Measurements from ENCODE around the gene PPP1R14C.

PPP1R14C gene

DNA sequence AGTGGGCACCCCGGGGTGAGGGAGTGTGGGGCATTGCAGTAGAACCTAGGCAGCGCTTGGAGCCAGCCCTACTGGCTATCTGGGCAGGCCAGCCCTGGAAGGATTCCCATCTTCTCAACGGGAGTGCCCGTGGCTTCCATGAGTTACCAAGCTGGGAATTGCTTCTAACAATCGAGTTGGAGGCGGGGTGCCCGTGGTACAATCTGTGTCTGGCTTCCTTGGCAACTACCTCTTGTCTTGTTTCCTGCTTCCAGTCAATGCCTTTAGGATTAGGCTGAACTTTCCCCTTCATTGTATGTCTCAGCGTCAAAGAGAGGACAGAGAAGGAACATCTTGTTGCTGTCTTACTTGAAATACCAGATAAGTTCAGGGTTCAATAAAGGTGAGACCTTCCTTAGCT, 33.3 kb downstream of the PPP1R14C start (continued):
- no peak for TF ChIP-seq TOX (CRISPR knock-in tag; IDR thresholded peaks at IDR 0.05; ENCODE audit: borderline replicate concordance)
- TF ChIP-seq SNAI2 (CRISPR knock-in tag; IDR thresholded peaks at IDR 0.05), result no peak
- TF ChIP-seq BACH2 (CRISPR knock-in tag; IDR thresholded peaks at IDR 0.05; ENCODE audit: borderline replicate concordance), result no peak
- TF ChIP-seq ZNF565 (CRISPR knock-in tag; conservative IDR thresholded peaks at IDR 0.05; ENCODE audit: low read depth), result no peak
- TF ChIP-seq ZFP3 (CRISPR knock-in tag; IDR thresholded peaks at IDR 0.05), result no peak

DNA sequence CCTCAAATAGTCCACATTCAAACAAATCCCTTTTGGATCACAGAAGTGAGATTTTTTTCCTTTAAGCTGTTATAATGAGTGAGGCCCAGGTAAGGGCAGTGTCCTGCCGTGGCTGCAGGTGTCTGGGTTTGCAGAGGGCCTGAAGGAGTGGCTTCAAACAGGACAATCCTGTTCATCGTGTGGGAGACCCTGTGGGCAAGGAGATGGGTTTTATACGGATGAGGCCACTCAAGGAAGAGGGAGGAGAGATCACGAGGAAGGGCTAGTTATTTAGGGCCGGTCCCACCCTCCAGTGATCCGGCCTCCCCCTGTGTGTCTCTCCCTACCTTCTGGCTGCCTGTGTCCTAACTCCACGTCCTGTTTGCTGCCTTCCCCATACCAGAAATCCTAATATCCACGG, 33.8 kb downstream of the PPP1R14C start:
- ATAC-seq, result no peak

DNA sequence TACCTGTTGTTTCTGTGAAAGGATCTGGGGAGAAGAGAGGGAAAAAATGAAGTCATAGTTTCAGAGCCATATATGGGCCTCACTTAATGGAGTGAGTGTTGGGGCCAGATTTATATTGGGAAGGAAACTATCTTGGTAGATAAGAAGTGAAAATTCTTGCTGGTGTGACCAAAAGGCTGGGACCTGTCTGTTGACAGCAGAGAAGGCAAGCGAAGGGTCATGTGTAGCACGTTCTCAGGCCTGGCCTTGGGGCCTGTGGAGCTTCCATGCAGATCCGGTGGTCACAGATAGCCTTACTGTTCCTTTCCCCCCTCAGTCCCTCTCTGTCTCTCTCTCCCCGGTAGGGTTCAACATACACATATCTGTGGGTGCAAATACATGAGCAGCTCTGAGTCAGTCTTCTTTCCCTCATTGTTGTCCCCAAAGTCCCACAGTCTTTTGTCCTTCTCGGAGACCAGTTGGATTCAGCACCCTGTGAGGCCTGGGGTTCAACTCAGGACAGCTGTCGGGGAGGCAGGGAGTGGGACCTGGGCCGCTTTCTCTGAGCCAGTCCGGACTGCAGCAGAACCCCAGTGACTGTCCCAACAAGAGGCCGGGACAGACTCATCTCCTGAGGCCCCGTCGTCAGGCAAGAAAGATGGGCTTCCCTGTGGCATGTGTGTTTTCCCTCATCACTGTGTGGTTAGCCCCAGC, 34.6 kb downstream of the PPP1R14C start:
- no peak for TF ChIP-seq ZNF565 (CRISPR knock-in tag; conservative IDR thresholded peaks at IDR 0.05; ENCODE audit: low read depth)
- TF ChIP-seq CSRNP3 (CRISPR knock-in tag; IDR thresholded peaks at IDR 0.05), result no peak
- TF ChIP-seq, protein P1, sequence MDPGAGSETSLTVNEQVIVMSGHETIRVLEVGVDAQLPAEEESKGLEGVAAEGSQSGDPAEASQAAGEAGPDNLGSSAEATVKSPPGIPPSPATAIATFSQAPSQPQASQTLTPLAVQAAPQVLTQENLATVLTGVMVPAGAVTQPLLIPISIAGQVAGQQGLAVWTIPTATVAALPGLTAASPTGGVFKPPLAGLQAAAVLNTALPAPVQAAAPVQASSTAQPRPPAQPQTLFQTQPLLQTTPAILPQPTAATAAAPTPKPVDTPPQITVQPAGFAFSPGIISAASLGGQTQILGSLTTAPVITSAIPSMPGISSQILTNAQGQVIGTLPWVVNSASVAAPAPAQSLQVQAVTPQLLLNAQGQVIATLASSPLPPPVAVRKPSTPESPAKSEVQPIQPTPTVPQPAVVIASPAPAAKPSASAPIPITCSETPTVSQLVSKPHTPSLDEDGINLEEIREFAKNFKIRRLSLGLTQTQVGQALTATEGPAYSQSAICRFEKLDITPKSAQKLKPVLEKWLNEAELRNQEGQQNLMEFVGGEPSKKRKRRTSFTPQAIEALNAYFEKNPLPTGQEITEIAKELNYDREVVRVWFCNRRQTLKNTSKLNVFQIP (CRISPR knock-in tag; IDR thresholded peaks at IDR 0.05; ENCODE audit: borderline replicate concordance, low read depth), result no peak
- no peak for TF ChIP-seq TOX (CRISPR knock-in tag; IDR thresholded peaks at IDR 0.05; ENCODE audit: borderline replicate concordance)
- TF ChIP-seq ZFP30 (CRISPR knock-in tag; IDR thresholded peaks at IDR 0.05), result no peak
- TF ChIP-seq RARB (CRISPR knock-in tag; IDR thresholded peaks at IDR 0.05), result no peak
- TF ChIP-seq ZNF70 (CRISPR knock-in tag; IDR thresholded peaks at IDR 0.05), result no peak
- no peak for TF ChIP-seq ARNTL (CRISPR knock-in tag; IDR thresholded peaks at IDR 0.05; ENCODE audit: borderline replicate concordance, low read depth)
- ATAC-seq, result no peak

More for the DNA sequence above, 33.8 kb downstream of the PPP1R14C start:
- TF ChIP-seq ZFP30 (CRISPR knock-in tag; IDR thresholded peaks at IDR 0.05) (no peak), BACH2 (CRISPR knock-in tag; IDR thresholded peaks at IDR 0.05; ENCODE audit: borderline replicate concordance) (no peak), SNAI2 (CRISPR knock-in tag; IDR thresholded peaks at IDR 0.05) (no peak), OSR1 (CRISPR knock-in tag; IDR thresholded peaks at IDR 0.05) (no peak), ARNTL (CRISPR knock-in tag; IDR thresholded peaks at IDR 0.05; ENCODE audit: borderline replicate concordance, low read depth) (no peak)
- TF ChIP-seq, protein P2, sequence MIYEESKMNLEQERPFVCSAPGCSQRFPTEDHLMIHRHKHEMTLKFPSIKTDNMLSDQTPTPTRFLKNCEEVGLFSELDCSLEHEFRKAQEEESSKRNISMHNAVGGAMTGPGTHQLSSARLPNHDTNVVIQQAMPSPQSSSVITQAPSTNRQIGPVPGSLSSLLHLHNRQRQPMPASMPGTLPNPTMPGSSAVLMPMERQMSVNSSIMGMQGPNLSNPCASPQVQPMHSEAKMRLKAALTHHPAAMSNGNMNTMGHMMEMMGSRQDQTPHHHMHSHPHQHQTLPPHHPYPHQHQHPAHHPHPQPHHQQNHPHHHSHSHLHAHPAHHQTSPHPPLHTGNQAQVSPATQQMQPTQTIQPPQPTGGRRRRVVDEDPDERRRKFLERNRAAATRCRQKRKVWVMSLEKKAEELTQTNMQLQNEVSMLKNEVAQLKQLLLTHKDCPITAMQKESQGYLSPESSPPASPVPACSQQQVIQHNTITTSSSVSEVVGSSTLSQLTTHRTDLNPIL (CRISPR knock-in tag; IDR thresholded peaks at IDR 0.05; ENCODE audit: low read depth), result no peak

DNA sequence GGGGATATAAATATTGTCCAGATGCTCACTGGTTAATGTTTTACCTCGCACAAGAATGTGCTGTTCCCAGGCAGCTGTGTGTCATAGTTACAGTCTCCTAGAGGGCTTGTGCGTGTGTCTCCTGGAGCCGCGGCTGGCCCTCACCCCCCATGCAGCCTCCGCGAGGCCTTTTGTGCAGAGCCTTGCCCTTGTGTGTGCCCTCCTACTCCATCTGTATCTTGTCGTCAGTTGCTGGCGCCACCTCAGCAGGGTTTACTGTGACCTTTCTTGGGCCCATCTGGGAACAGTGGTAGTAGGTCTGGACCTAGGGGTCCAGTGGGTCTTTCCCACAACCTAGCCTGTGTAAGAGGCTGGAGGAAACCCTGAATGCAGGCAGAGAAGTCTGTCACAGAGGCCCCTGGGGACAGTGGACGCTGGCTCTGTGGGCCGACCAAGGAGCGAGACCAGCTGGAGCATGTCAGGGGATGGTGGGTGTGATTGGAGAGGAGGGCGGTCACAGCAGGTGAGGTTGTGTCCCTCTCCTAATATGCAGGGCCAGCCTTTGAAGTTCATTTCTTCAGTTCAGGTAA, 35.2 kb downstream of the PPP1R14C start:
- no peak for ATAC-seq
- no peak for TF ChIP-seq ISL1 (CRISPR knock-in tag; IDR thresholded peaks at IDR 0.05)
- TF ChIP-seq, protein P1 (CRISPR knock-in tag; IDR thresholded peaks at IDR 0.05; ENCODE audit: borderline replicate concordance, low read depth), result no peak
- TF ChIP-seq ZFP30 (CRISPR knock-in tag; IDR thresholded peaks at IDR 0.05), result no peak
- TF ChIP-seq, protein P2 (CRISPR knock-in tag; IDR thresholded peaks at IDR 0.05; ENCODE audit: low read depth), result no peak
- TF ChIP-seq, protein P3, sequence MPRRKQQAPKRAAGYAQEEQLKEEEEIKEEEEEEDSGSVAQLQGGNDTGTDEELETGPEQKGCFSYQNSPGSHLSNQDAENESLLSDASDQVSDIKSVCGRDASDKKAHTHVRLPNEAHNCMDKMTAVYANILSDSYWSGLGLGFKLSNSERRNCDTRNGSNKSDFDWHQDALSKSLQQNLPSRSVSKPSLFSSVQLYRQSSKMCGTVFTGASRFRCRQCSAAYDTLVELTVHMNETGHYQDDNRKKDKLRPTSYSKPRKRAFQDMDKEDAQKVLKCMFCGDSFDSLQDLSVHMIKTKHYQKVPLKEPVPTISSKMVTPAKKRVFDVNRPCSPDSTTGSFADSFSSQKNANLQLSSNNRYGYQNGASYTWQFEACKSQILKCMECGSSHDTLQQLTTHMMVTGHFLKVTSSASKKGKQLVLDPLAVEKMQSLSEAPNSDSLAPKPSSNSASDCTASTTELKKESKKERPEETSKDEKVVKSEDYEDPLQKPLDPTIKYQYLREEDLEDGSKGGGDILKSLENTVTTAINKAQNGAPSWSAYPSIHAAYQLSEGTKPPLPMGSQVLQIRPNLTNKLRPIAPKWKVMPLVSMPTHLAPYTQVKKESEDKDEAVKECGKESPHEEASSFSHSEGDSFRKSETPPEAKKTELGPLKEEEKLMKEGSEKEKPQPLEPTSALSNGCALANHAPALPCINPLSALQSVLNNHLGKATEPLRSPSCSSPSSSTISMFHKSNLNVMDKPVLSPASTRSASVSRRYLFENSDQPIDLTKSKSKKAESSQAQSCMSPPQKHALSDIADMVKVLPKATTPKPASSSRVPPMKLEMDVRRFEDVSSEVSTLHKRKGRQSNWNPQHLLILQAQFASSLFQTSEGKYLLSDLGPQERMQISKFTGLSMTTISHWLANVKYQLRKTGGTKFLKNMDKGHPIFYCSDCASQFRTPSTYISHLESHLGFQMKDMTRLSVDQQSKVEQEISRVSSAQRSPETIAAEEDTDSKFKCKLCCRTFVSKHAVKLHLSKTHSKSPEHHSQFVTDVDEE (CRISPR knock-in tag; IDR thresholded peaks at IDR 0.05), result no peak
- TF ChIP-seq ZNF565 (CRISPR knock-in tag; conservative IDR thresholded peaks at IDR 0.05; ENCODE audit: low read depth), result no peak
